Activated T-cell treated with anti-CD3 and anti-CD28 coated beads, Interleukin-2, amount 50 U/mL, for 72 hours (primary cell): Measurements from ENCODE around the gene B3GAT3. TPM values are rescaled to one million over a fixed set of nuclear protein-coding genes. Genes with fewer than 3 reads are reported as not detected.
A peak's percentile ranks its signal among the peaks of the same experiment; 100 is the strongest.
"Not testable (repeated sequence)": the region's sequence is repeated elsewhere in the genome, so short reads cannot be mapped to it uniquely, and the experiment has no call there.

ENCODE experiments used
- ATAC-seq, 2 donors: fragments of 150-1000 bp; cut with Tn5 transposase; replicated peaks in 1 of 2; 2 replicates each; pipeline ENCODE4 v1.10.0; 2021; ENCODE audit warnings: moderate library complexity in 2 of 2, mild to moderate bottlenecking in 1 of 2
- DNase-seq, 2 donors: peaks; one replicate each; pipeline ENCODE4 v3.0.0; 2021 to 2022; ENCODE audit warnings: mixed read lengths in 1 of 2
- H3K27ac Mint-ChIP-seq: one replicate; pipeline ENCODE4 v1.8.0; 2022; ENCODE audit warnings: mild to moderate bottlenecking, moderate library complexity, mixed read lengths
- H3K27me3 Mint-ChIP-seq: one replicate; pipeline ENCODE4 v1.8.0; 2022; ENCODE audit warnings: low read depth, mixed read lengths
- H3K36me3 Mint-ChIP-seq, 2 donors: one replicate each; pipeline ENCODE4 v1.8.0; 2022; ENCODE audit warnings: mixed read lengths in 2 of 2, mild to moderate bottlenecking in 1 of 2; ENCODE audit not compliant: insufficient read depth in 2 of 2
- H3K4me1 Mint-ChIP-seq: one replicate; pipeline ENCODE4 v1.8.0; 2022; ENCODE audit warnings: low read depth, mixed read lengths
- H3K4me3 Mint-ChIP-seq, 2 donors: one replicate each; pipeline ENCODE4 v1.8.0; 2022; ENCODE audit warnings: mild to moderate bottlenecking in 2 of 2, mixed read lengths in 2 of 2, moderate library complexity in 2 of 2
- H3K9me3 Mint-ChIP-seq, 2 donors: one replicate each; pipeline ENCODE4 v1.8.0; 2022; ENCODE audit warnings: mixed read lengths in 2 of 2
- total RNA-seq, 2 donors: library from RNA; stranded (reverse); gene quantifications; one replicate each; pipeline ENCODE4 v1.2.3, GENCODE V29; 2022

B3GAT3 gene
- total RNA-seq, 2 donors from 2014 or later = 72.2 to 79.9 TPM

- Mint-ChIP-seq H3K9me3 (no peaks in the 10 kb centered on the region), H3K27me3 (no peaks in the 10 kb centered on the region), H3K36me3 (peaks cover 11 to 21% of the 10 kb centered on the region in 2 donors), H3K27ac (peak overlapping the region; percentile 90), H3K4me1 (peaks cover 44% of the 10 kb centered on the region), H3K4me3 (peak overlapping the region; percentile 78 to 95)
- ATAC-seq (no peak), DNase-seq (no peak)
Measured at GRCh38 chr11:62622476-62623089, 797 bp upstream of the B3GAT3 start.

DNA sequence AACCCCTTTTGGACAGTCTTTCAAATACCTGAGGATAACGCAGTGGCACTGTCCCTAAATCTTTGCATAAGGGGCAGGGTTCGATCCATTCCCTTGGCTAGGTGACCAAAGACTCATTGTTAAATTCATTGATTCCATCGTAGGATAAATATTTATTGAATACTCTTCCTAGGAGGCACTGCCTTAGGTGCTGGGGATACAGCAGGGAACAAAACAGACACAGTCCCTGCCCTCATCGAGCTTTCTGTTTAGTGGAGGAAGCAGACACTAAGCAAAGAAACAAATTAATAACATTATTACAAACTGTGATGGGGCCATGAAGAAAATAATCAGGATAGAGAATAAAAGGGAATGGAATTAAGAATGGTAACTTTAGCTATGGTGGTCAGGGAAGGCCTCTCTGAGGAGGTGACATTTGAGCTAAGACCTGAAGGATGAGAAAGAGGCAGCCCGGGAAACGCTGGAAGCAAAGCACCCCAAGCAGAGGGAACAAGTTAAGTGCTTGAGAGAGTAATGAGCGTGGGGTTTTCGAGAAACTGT lies 689 bp downstream of the B3GAT3 start:
- no peaks in the 10 kb centered on the region for H3K27me3 Mint-ChIP-seq
- peak overlapping the region; percentile 100 for H3K27ac Mint-ChIP-seq
- DNase-seq (no peak), ATAC-seq (no peak)
- H3K4me1 Mint-ChIP-seq = peaks cover 48% of the 10 kb centered on the region
- H3K4me3 Mint-ChIP-seq = peak overlapping the region; percentile 95 to 100
- peaks cover 7 to 14% of the 10 kb centered on the region in 2 donors for H3K36me3 Mint-ChIP-seq
- no peaks in the 10 kb centered on the region for H3K9me3 Mint-ChIP-seq

DNA sequence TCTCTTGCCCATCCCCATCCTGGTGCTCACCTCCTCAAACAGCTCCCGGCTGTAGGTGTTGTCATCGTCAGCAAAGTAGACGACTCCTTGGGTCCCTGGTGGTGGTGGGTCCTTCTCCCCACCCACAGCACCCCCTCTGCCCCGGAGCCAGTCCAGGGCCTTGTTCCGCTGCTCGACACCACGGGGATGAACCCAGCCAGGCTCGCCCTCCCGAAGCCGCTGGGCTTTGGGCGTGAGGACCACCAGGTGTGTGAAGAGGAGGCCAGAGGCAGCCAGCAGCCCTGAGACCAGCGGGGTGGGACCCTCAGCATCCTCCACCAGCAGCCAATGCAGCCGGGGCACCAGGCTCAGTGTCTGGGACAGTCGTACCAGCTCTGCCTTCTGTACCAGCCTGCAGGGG lies 4.8 kb downstream of the B3GAT3 start:
- H3K4me3 Mint-ChIP-seq, H3K27ac Mint-ChIP-seq, DNase-seq, H3K9me3 Mint-ChIP-seq, H3K27me3 Mint-ChIP-seq, ATAC-seq: not testable (repeated sequence)
- Mint-ChIP-seq H3K36me3 (peaks cover 4 to 15% of the 10 kb centered on the region in 2 donors), H3K4me1 (peaks cover 61% of the 10 kb centered on the region)

GRCh38 chr11:62615521-62615920 lies 6.3 kb downstream of the B3GAT3 start:
- H3K4me1 Mint-ChIP-seq = peaks cover 60% of the 10 kb centered on the region
- H3K9me3 Mint-ChIP-seq = no peaks in the 10 kb centered on the region
- no peak overlapping the region for H3K4me3 Mint-ChIP-seq
- ATAC-seq (no peak), DNase-seq (no peak)
- peaks cover 4 to 10% of the 10 kb centered on the region in 2 donors for H3K36me3 Mint-ChIP-seq
- no peak overlapping the region for H3K27ac Mint-ChIP-seq
- no peaks in the 10 kb centered on the region for H3K27me3 Mint-ChIP-seq

- Mint-ChIP-seq H3K4me1 (peaks cover 54% of the 10 kb centered on the region), H3K9me3 (no peaks in the 10 kb centered on the region), H3K36me3 (peaks cover 6 to 14% of the 10 kb centered on the region in 2 donors), H3K27ac (peak overlapping the region; percentile 89), H3K4me3 (peak overlapping the region; percentile 27 to 50), H3K27me3 (no peaks in the 10 kb centered on the region)
- peak in 1 of 2 donors; percentile 10 for ATAC-seq
- peak; percentile 45 to 49 for DNase-seq
Measured at GRCh38 chr11:62614275-62614674, 7.5 kb downstream of the B3GAT3 start.

DNA sequence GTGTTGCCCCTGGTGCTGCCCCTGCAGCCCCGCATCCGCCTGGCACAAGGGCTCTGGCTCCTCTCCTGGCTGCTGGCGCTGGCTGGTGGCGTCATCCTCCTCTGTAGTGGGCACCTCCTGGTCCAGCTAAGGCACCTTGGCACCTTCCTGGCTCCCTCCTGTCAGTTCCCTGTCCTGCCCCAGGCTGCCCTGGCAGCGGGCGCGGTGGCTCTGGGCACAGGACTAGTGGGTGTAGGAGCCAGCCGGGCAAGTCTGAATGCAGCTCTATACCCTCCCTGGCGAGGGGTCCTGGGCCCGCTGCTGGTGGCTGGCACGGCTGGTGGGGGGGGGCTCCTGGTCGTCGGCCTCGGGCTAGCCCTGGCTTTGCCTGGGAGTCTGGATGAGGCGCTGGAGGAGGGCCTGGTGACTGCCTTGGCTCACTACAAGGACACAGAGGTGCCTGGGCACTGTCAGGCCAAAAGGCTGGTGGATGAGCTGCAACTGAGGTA lies 8.5 kb downstream of the B3GAT3 start:
- no peak for ATAC-seq
- Mint-ChIP-seq H3K4me3 (peak overlapping the region; percentile 46 to 61), H3K27ac (peak overlapping the region; percentile 91), H3K36me3 (peaks cover 6 to 11% of the 10 kb centered on the region in 2 donors), H3K9me3 (no peaks in the 10 kb centered on the region), H3K4me1 (peaks cover 55% of the 10 kb centered on the region), H3K27me3 (no peaks in the 10 kb centered on the region)
- no peak for DNase-seq

- ATAC-seq (peak; percentile 75 to 77), DNase-seq (peak; percentile 91 to 92)
- H3K4me3 Mint-ChIP-seq = peak within 1 kb of the TSS; percentile 96 to 98
- no peaks in the 10 kb centered on the region for H3K27me3 Mint-ChIP-seq
- H3K9me3 Mint-ChIP-seq = no peaks in the 10 kb centered on the region
- peaks cover 9 to 14% of the 10 kb centered on the region in 2 donors for H3K36me3 Mint-ChIP-seq
- peaks cover 60% of the 10 kb centered on the region for H3K4me1 Mint-ChIP-seq
- H3K27ac Mint-ChIP-seq = peak within 1 kb of the TSS; percentile 97
Measured at GRCh38 chr11:62612366-62613290, 9.2 kb downstream of the B3GAT3 start, which contains the start of the genes EML3 and ROM1. Gene EML3 (minus strand): TSS chr11:62612775. CDS start chr11:62612457, 318 bp downstream. Gene ROM1 (plus strand): TSS chr11:62613257. CDS start chr11:62613282, 25 bp downstream.

GRCh38 chr11:62611705-62612365 lies 10.0 kb downstream of the B3GAT3 start:
- peak overlapping the region; percentile 96 to 98 for H3K4me3 Mint-ChIP-seq
- peaks cover 62% of the 10 kb centered on the region for H3K4me1 Mint-ChIP-seq
- H3K27ac Mint-ChIP-seq = peak overlapping the region; percentile 97
- peaks cover 9 to 15% of the 10 kb centered on the region in 2 donors for H3K36me3 Mint-ChIP-seq
- peak; percentile 51 to 59 for DNase-seq
- peak; percentile 25 to 42 for ATAC-seq
- H3K27me3 Mint-ChIP-seq = no peaks in the 10 kb centered on the region
- no peaks in the 10 kb centered on the region for H3K9me3 Mint-ChIP-seq

DNA sequence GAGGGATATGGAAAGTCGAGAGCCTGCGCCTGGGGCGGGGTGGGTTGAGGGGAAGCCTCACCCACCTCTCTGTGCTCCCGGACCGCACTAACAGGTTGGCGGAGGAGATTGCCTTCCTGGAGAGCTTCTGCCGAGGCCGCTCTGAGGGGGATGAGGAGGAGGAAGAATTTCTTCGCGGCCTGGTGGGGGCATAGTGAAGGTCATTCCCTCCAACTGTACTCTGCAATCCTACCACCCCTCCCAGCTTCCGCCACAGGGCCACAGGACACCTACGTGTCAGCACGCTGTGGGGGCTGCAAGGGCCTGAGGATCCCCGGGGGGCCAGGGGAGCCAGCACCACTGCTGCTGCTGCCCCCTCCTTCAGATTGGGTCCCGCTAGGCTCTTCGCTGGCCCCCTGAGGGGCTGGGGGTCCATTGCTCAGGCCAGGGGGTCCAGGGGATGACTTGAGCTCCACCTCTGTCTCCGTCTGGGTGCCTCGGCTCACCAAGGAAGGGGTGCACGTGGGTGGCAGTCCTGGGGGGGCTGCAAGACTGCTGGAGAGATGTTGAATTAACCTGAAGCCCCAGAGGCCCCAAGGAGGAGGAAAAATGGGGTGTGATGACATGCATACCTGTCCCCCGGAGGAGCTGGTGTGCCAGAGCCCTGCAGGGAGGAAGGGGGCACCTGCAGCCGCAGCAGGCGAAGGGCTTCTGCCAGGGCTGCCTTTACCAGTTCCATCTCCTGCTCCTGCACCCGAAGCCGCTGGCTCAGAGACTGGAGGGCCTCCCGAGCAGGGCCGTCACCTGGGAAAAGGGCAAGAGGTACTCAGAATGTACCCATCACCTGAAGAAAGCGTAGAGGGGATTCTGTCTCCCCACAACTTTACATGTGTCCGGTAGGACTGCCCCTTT lies 10.7 kb downstream of the B3GAT3 start:
- peak overlapping the region; percentile 97 for H3K27ac Mint-ChIP-seq
- DNase-seq (no peak), ATAC-seq (no peak)
- H3K36me3 Mint-ChIP-seq = peaks cover 9 to 16% of the 10 kb centered on the region in 2 donors
- H3K9me3 Mint-ChIP-seq = no peaks in the 10 kb centered on the region
- no peaks in the 10 kb centered on the region for H3K27me3 Mint-ChIP-seq
- peak overlapping the region; percentile 96 to 98 for H3K4me3 Mint-ChIP-seq
- peaks cover 56% of the 10 kb centered on the region for H3K4me1 Mint-ChIP-seq

DNA sequence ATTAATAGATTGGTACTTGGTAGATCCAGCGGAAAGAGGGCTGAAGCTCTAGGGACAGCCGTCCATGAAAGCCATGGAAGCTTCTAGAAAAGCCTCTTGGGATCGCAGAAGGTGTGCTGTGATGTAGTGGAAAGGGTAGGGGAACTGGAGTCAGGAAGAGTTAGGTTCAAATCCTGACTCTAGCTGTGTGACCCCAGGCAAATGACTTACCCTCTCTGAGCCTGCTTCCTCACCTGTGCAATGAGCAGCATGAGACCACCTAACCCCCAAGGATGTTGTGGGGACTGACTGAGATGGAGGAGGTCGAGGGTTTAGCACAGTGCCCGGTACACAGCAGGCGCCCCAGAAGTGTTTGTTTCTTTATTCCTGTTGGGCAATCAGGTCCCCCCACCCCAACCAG lies 11.4 kb downstream of the B3GAT3 start:
- Mint-ChIP-seq H3K4me1 (peaks cover 50% of the 10 kb centered on the region), H3K27me3 (no peaks in the 10 kb centered on the region), H3K9me3 (no peaks in the 10 kb centered on the region), H3K27ac (peak overlapping the region; percentile 56), H3K36me3 (peaks cover 9 to 16% of the 10 kb centered on the region in 2 donors), H3K4me3 (peak overlapping the region; percentile 96 to 98)
- ATAC-seq (no peak), DNase-seq (no peak)

- no peak overlapping the region for H3K4me3 Mint-ChIP-seq
- H3K27ac Mint-ChIP-seq = peak overlapping the region; percentile 1
- H3K9me3 Mint-ChIP-seq = no peaks in the 10 kb centered on the region
- ATAC-seq (no peak), DNase-seq (no peak)
- H3K36me3 Mint-ChIP-seq = peaks cover 9 to 24% of the 10 kb centered on the region in 2 donors
- peaks cover 46% of the 10 kb centered on the region for H3K4me1 Mint-ChIP-seq
- H3K27me3 Mint-ChIP-seq = no peaks in the 10 kb centered on the region
Measured at GRCh38 chr11:62608776-62609175, 13.0 kb downstream of the B3GAT3 start.

DNA sequence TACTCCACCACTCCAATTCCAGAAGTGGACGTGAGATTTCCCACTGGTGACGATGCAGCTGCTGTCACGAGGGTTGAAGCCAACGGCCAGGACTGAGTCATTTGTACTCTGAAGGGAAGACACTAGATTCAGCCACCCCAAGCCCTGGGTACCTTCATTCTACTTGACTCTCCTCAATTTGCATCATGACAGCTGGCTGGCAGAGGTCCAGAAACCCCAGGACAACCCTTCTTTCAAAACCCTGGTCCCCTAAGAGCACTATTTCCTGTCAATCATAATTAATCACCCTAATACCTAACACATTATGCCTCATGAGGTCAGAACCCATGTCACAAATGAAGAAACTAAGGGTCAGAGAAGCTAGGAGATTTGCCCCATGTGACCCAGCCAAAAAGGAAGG lies 14.1 kb downstream of the B3GAT3 start:
- Mint-ChIP-seq H3K4me1 (peaks cover 48% of the 10 kb centered on the region), H3K36me3 (peaks cover 14 to 29% of the 10 kb centered on the region in 2 donors), H3K9me3 (no peaks in the 10 kb centered on the region), H3K27ac (no peak overlapping the region), H3K4me3 (no peak overlapping the region), H3K27me3 (no peaks in the 10 kb centered on the region)
- DNase-seq = no peak
- no peak for ATAC-seq
